OCI-LY7 (cell line): ENCODE results near the gene SGMS1. TPM values are rescaled to one million over a fixed set of nuclear protein-coding genes. Genes with fewer than 3 reads are reported as not detected.

Experiments used
- BruUV-seq: library from RNA; stranded (reverse); fragments of 400-500 nt; replicated peaks from 2 replicates; lab custom pipeline; 2021; lab: Mats Ljungman, UMichigan
- CTCF ChIA-PET: fragments of 300-600 bp; sonication (Branson Sonifier 250); formaldehyde crosslinking; loops from one replicate; lab custom pipeline; 2022; ENCODE audit warnings: antibody characterized with exemption; ENCODE audit not compliant: unreplicated experiment; lab: Charles Lee
- POLR2A ChIA-PET: fragments of 300-600 bp; sonication (Branson Sonifier 250); formaldehyde crosslinking; loops from one replicate; lab custom pipeline; 2022; ENCODE audit warnings: antibody characterized with exemption; lab: Charles Lee
- DNase-seq: peaks from one replicate; pipeline ENCODE4 v3.0.0-alpha.2; 2015; ENCODE audit warnings: low spot score
- H2AFZ ChIP-seq: fragments of 200-600 bp; sonication (generic), shearing (Covaris generic); 2 replicates; pipeline ENCODE4 v1.6.1; 2014; ENCODE audit warnings: mild to moderate bottlenecking, antibody characterized with exemption, low read length, moderate library complexity
- H3K27ac ChIP-seq: fragments of 200-600 bp; sonication (generic); 2 replicates; pipeline ENCODE4 v1.5.1; 2014; ENCODE audit warnings: mixed run types, low read depth, mild to moderate bottlenecking, moderate library complexity, low read length, inconsistent platforms; ENCODE audit not compliant: poor library complexity, severe bottlenecking
- H3K36me3 ChIP-seq: fragments of 200-600 bp; sonication (generic); 2 replicates; pipeline ENCODE4 v1.6.1; 2014; ENCODE audit warnings: mild to moderate bottlenecking, antibody characterized with exemption, low read length, moderate library complexity, mixed read lengths; ENCODE audit not compliant: insufficient read depth
- H3K4me1 ChIP-seq: fragments of 200-600 bp; sonication (generic); 2 replicates; pipeline ENCODE4 v1.5.1; 2014; ENCODE audit warnings: mild to moderate bottlenecking, low read length; ENCODE audit not compliant: insufficient read depth, poor library complexity, severe bottlenecking
- H3K4me2 ChIP-seq: fragments of 200-600 bp; sonication (generic); 2 replicates; pipeline ENCODE4 v1.6.1; 2014; ENCODE audit warnings: mild to moderate bottlenecking, low read length
- H3K4me3 ChIP-seq: fragments of 200-600 bp; sonication (generic); 2 replicates; pipeline ENCODE4 v1.5.1; 2014; ENCODE audit warnings: mild to moderate bottlenecking, low read depth, low read length; ENCODE audit not compliant: poor library complexity, severe bottlenecking
- H3K79me2 ChIP-seq: fragments of 200-600 bp; sonication (generic); 2 replicates; pipeline ENCODE4 v1.6.1; 2016; ENCODE audit warnings: low read depth, mild to moderate bottlenecking, low read length, moderate library complexity, mixed read lengths; ENCODE audit not compliant: insufficient read depth
- H3K9me2 ChIP-seq: fragments of 200-600 bp; sonication (generic); 2 replicates; pipeline ENCODE4 v1.6.1; 2016; ENCODE audit warnings: mild to moderate bottlenecking, low read length, mixed read lengths; ENCODE audit not compliant: insufficient read depth
- H3K9me3 ChIP-seq: fragments of 200-600 bp; sonication (generic); 2 replicates; pipeline ENCODE4 v1.6.1; 2014; ENCODE audit warnings: mild to moderate bottlenecking, mixed run types, low read length, mixed read lengths
- H4K20me1 ChIP-seq: fragments of 200-600 bp; sonication (generic); 2 replicates; pipeline ENCODE4 v1.6.1; 2014; ENCODE audit warnings: mild to moderate bottlenecking, antibody characterized with exemption, low read length, moderate library complexity, mixed read lengths; ENCODE audit not compliant: insufficient read depth
- CTCF ChIP-seq: fragments of 200-600 bp; sonication (generic); conservative IDR thresholded peaks from 2 replicates; pipeline ENCODE4 v1.5.1; 2014; ENCODE audit warnings: mild to moderate bottlenecking, antibody characterized with exemption, low read length, moderate library complexity, mixed read lengths
- EZH2phosphoT487 ChIP-seq: fragments of 200-600 bp; sonication (generic); IDR thresholded peaks from 2 replicates; pipeline ENCODE4 v1.6.1; 2018; ENCODE audit warnings: low read depth, borderline replicate concordance, mild to moderate bottlenecking, mixed run types, antibody characterized with exemption, low read length, moderate library complexity, mixed read lengths
- intact Hi-C: fragments of 100-400 bp; cut with micrococcal nuclease; formaldehyde crosslinking; loops from one replicate; pipeline ENCODE4 v1.10.0; 2022; ENCODE audit not compliant: unreplicated experiment
- total RNA-seq, 2 experiments: library from RNA; depleted of rRNA in 1 of 2; stranded (reverse); fragments of >200 nt in 1 of 2; shearing (Covaris generic) in 1 of 2; gene quantifications; 2 replicates each; pipeline ENCODE4 v1.2.3, GENCODE V29; 2014 to 2022

The SGMS1 gene
- total RNA-seq, 2 experiments from 2014 or later, result 45.4 to 57.5 TPM

GRCh38 chr10:50422259-50422658, 201.5 kb downstream of the SGMS1 start:
- no peak overlapping the region for H2AFZ ChIP-seq
- DNase-seq, result no peak
- no peaks in the 10 kb centered on the region for H3K9me2 ChIP-seq
- H3K79me2 ChIP-seq, result peaks cover 4% of the 10 kb centered on the region; the same call in 1 of the 2 replicates
- H3K36me3 ChIP-seq, result peaks cover 6% of the 10 kb centered on the region; the same call in 1 of the 2 replicates
- BruUV-seq, result no TSS peak
- intact Hi-C loops, result no loop called here
- H3K4me3 ChIP-seq, result no peak overlapping the region
- ChIA-PET POLR2A (no interaction called here), CTCF (no interaction called here)
- TF ChIP-seq CTCF (no peak), EZH2phosphoT487 (no peak)
- no peaks in the 10 kb centered on the region for H4K20me1 ChIP-seq
- no peak overlapping the region for H3K27ac ChIP-seq
- peaks cover 26% of the 10 kb centered on the region for H3K4me1 ChIP-seq
- H3K9me3 ChIP-seq, result no peaks in the 10 kb centered on the region
- H3K4me2 ChIP-seq, result no peak overlapping the region

- Histone ChIP-seq H3K4me3 (no peak overlapping the region), H4K20me1 (no peaks in the 10 kb centered on the region), H3K36me3 (peaks cover 6% of the 10 kb centered on the region; the same call in 1 of the 2 replicates), H3K9me2 (no peaks in the 10 kb centered on the region), H3K4me2 (peak overlapping the region; percentile 30; the same call in 1 of the 2 replicates), H3K27ac (no peak overlapping the region), H3K79me2 (peaks cover 4% of the 10 kb centered on the region; the same call in 1 of the 2 replicates), H2AFZ (no peak overlapping the region), H3K4me1 (peaks cover 33% of the 10 kb centered on the region), H3K9me3 (no peaks in the 10 kb centered on the region)
- ChIA-PET CTCF (no interaction called here), POLR2A (interaction anchor here (0.9 to 1.4 kb wide), 3 partner anchors 15 to 200 kb away, joined by 4 read pairs; no protein-coding TSS in a partner anchor)
- BruUV-seq, result no TSS peak
- DNase-seq, result peak; percentile 64
- no peak for TF ChIP-seq EZH2phosphoT487
- peak; percentile 89 for TF ChIP-seq CTCF
- intact Hi-C loops, result no loop called here
Observed at GRCh38 chr10:50421026-50421719, 202.6 kb downstream of the SGMS1 start.

GRCh38 chr10:50420196-50420595, 203.6 kb downstream of the SGMS1 start:
- POLR2A ChIA-PET, result interaction anchor here (0.6 to 1.6 kb wide), 10 partner anchors 9 to 786 kb away, joined by 3 to 5 read pairs (median 4); no protein-coding TSS in a partner anchor
- CTCF ChIA-PET, result no interaction called here
- peaks cover 33% of the 10 kb centered on the region for H3K4me1 ChIP-seq
- BruUV-seq, result no TSS peak
- H3K9me2 ChIP-seq, result no peaks in the 10 kb centered on the region
- no peak for DNase-seq
- TF ChIP-seq CTCF (no peak), EZH2phosphoT487 (no peak)
- no peak overlapping the region for H3K4me2 ChIP-seq
- no peaks in the 10 kb centered on the region for H3K9me3 ChIP-seq
- intact Hi-C loops, result no loop called here
- no peak overlapping the region for H3K4me3 ChIP-seq
- H3K36me3 ChIP-seq, result peaks cover under 1% of the 10 kb centered on the region; the same call in 1 of the 2 replicates
- H2AFZ ChIP-seq, result no peak overlapping the region
- H4K20me1 ChIP-seq, result 0 out of 2 replicates have a peak, but pooled peaks cover 6% of the 10 kb centered on the region
- no peak overlapping the region for H3K27ac ChIP-seq
- H3K79me2 ChIP-seq, result peaks cover 4% of the 10 kb centered on the region; the same call in 1 of the 2 replicates
